HL-60 (cell line): ENCODE data around the gene PTPRN2.

ENCODE experiments used
- GABPA ChIP-seq: IDR thresholded peaks from 2 replicates; pipeline ENCODE4 v1.6.1; 2012; ENCODE audit warnings: low read depth
- POLR2AphosphoS5 ChIP-seq: IDR thresholded peaks from 2 replicates; pipeline ENCODE4 v1.6.1; 2012; ENCODE audit warnings: low read depth
- REST ChIP-seq: IDR thresholded peaks from 2 replicates; pipeline ENCODE4 v1.6.1; 2012; ENCODE audit warnings: low read depth; ENCODE audit not compliant: insufficient replicate concordance
- SPI1 ChIP-seq: IDR thresholded peaks from 2 replicates; pipeline ENCODE4 v1.6.1; 2012; ENCODE audit warnings: low read depth, mild to moderate bottlenecking, borderline replicate concordance
- TF ChIP-seq, protein P1 (sequence below): IDR thresholded peaks from one replicate; pipeline ENCODE4 v1.5.1; 2011; ENCODE audit warnings: low read length, control low read depth, inconsistent platforms; ENCODE audit not compliant: insufficient read depth

DNA sequence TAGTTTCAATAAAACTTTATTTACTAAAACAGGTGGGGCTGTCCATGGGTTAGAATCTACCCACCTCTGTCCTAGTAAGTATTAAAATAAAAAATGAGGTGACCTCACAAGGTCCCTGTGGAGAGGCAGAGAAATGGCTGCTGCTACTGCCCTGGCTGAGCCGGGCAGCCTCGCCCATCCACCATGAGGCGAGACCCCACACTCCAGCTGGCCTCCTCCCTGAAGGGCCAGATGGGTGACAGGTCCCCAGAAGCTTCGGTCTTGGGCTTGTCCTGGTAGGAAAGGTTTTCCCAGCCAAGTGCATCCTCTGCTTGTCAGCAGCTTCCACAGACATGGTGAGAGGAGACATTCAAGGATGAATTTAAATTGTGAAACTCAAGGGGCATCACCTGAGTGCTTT lies 565.8 kb downstream of the PTPRN2 start:
- TF ChIP-seq, protein P1, sequence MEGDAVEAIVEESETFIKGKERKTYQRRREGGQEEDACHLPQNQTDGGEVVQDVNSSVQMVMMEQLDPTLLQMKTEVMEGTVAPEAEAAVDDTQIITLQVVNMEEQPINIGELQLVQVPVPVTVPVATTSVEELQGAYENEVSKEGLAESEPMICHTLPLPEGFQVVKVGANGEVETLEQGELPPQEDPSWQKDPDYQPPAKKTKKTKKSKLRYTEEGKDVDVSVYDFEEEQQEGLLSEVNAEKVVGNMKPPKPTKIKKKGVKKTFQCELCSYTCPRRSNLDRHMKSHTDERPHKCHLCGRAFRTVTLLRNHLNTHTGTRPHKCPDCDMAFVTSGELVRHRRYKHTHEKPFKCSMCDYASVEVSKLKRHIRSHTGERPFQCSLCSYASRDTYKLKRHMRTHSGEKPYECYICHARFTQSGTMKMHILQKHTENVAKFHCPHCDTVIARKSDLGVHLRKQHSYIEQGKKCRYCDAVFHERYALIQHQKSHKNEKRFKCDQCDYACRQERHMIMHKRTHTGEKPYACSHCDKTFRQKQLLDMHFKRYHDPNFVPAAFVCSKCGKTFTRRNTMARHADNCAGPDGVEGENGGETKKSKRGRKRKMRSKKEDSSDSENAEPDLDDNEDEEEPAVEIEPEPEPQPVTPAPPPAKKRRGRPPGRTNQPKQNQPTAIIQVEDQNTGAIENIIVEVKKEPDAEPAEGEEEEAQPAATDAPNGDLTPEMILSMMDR: no peak
- no peak for TF ChIP-seq GABPA
- no peak for TF ChIP-seq POLR2AphosphoS5
- no peak for TF ChIP-seq REST
- TF ChIP-seq SPI1: no peak
